K562 (cell line): ENCODE measurements around the gene CD248. TPM values are rescaled to one million over a fixed set of nuclear protein-coding genes. Genes with fewer than 3 reads are reported as not detected.

Source experiments
- ATF6 ChIP-seq: sonication (generic); formaldehyde crosslinking; IDR thresholded peaks from 2 replicates; pipeline ENCODE4 v1.4.0; 2020; ENCODE audit warnings: mild to moderate bottlenecking, missing genetic modification reagents
- FOXK1 ChIP-seq: sonication (generic); formaldehyde crosslinking; IDR thresholded peaks from 2 replicates; pipeline ENCODE4 v1.8.0; 2022; ENCODE audit warnings: missing genetic modification reagents, mild to moderate bottlenecking, borderline replicate concordance
- GATA2 ChIP-seq: sonication (generic); formaldehyde crosslinking; IDR thresholded peaks from 2 replicates; pipeline ENCODE4 v1.4.0; 2020; ENCODE audit warnings: mild to moderate bottlenecking, missing genetic modification reagents
- HDAC2 ChIP-seq: fragments of 450-650 bp; IDR thresholded peaks from 2 replicates; pipeline ENCODE4 v1.6.1; 2016; ENCODE audit warnings: mild to moderate bottlenecking
- HES1 ChIP-seq: fragments of 450-650 bp; IDR thresholded peaks from 2 replicates; pipeline ENCODE4 v1.6.1; 2016; ENCODE audit warnings: low read depth, mild to moderate bottlenecking, moderate library complexity
- HMBOX1 ChIP-seq: sonication (generic); IDR thresholded peaks from 2 replicates; pipeline ENCODE4 v1.6.1; 2016
- ILK ChIP-seq: fragments of 450-650 bp; IDR thresholded peaks from 2 replicates; pipeline ENCODE4 v1.6.1; 2016; ENCODE audit warnings: missing genetic modification characterization, low read depth, mild to moderate bottlenecking, missing compliant biosample characterization, moderate library complexity, borderline replicate concordance
- KLF10 ChIP-seq: fragments of 250-450 bp; sonication (Bioruptor Pico); IDR thresholded peaks from 2 replicates; pipeline ENCODE4 v1.6.1; 2021; ENCODE audit warnings: matching md5 sums
- MCM2 ChIP-seq: fragments of 450-650 bp; IDR thresholded peaks from 2 replicates; pipeline ENCODE4 v1.6.1; 2017; ENCODE audit warnings: low read depth, mild to moderate bottlenecking
- NCOR1 ChIP-seq: fragments of 450-650 bp; IDR thresholded peaks from 2 replicates; pipeline ENCODE4 v1.6.1; 2016; ENCODE audit warnings: mild to moderate bottlenecking, moderate library complexity
- NONO ChIP-seq, 2 experiments: fragments of 200-400 bp in 1 of 2; fragments of 450-650 bp in 1 of 2; formaldehyde crosslinking in 1 of 2; IDR thresholded peaks; 2 replicates each; pipeline ENCODE4 v1.6.1; 2017; ENCODE audit warnings: low read depth in 2 of 2, mild to moderate bottlenecking in 2 of 2, moderate library complexity in 2 of 2, low read length in 1 of 2
- POLR2A ChIP-seq: fragments of 450-650 bp; conservative IDR thresholded peaks from 2 replicates; pipeline ENCODE4 v1.6.1; 2016
- PRDM10 ChIP-seq: fragments of 450-650 bp; IDR thresholded peaks from 2 replicates; pipeline ENCODE4 v1.6.1; 2018; ENCODE audit not compliant: partially characterized antibody
- RHOXF2B ChIP-seq: fragments of 250-450 bp; sonication (Bioruptor Pico); conservative IDR thresholded peaks from 2 replicates; pipeline ENCODE4 v1.5.1; 2021
- TCF15 ChIP-seq: fragments of 250-450 bp; sonication (Bioruptor Pico); IDR thresholded peaks from 2 replicates; pipeline ENCODE4 v1.8.0; 2022; ENCODE audit warnings: moderate library complexity, mild to moderate bottlenecking, inconsistent platforms
- TEAD1 ChIP-seq, 2 experiments: fragments of 450-650 bp in 1 of 2; sonication (generic) in 1 of 2; formaldehyde crosslinking; IDR thresholded peaks; 2 replicates each; pipeline versions ENCODE4 v1.4.0 to v1.8.0; 2020 to 2022; ENCODE audit warnings: mild to moderate bottlenecking in 2 of 2, missing genetic modification reagents in 1 of 2
- TFAP4 ChIP-seq: sonication (generic); formaldehyde crosslinking; IDR thresholded peaks from 2 replicates; pipeline ENCODE4 v1.8.0; 2022; ENCODE audit warnings: missing genetic modification reagents, mild to moderate bottlenecking, moderate library complexity, borderline replicate concordance
- TGIF2 ChIP-seq: sonication (generic); formaldehyde crosslinking; IDR thresholded peaks from 2 replicates; pipeline ENCODE4 v1.8.1; 2022; ENCODE audit warnings: mild to moderate bottlenecking, missing genetic modification reagents, moderate library complexity
- ZNF551 ChIP-seq: fragments of 250-450 bp; sonication (Bioruptor Pico); IDR thresholded peaks from 2 replicates; pipeline ENCODE4 v1.5.0; 2021; ENCODE audit warnings: mild to moderate bottlenecking, moderate library complexity
- ZNF561 ChIP-seq: fragments of 450-650 bp; formaldehyde crosslinking; conservative IDR thresholded peaks from 2 replicates; pipeline ENCODE4 v1.4.0; 2020; ENCODE audit warnings: mild to moderate bottlenecking, moderate library complexity
- polyA plus RNA-seq, 8 experiments: library from polyadenylated mRNA; depleted of rRNA in 4 of 8; stranded (reverse) in 5 of 8; unstranded in 3 of 8; fragments of >200 nt; fragmentation: Nextera tagmentation in 2 of 8; fragmentation: Illumina TruSeq in 1 of 8; extraction: Ambion mirVana in 2 of 8; extraction: Trizol in 1 of 8; gene quantifications; 2 replicates each; pipeline versions ENCODE4 v1.2.1 to v1.2.3, GENCODE V29; 2011 to 2014; ENCODE audit warnings: inconsistent platforms in 1 of 8, missing spikeins in 1 of 8
- total RNA-seq, 7 experiments: library from RNA; depleted of rRNA in 6 of 7; stranded (reverse); fragments of >200 nt in 6 of 7; fragmentation: Illumina TruSeq in 2 of 7; extraction: Trizol in 2 of 7; gene quantifications; 2 replicates each; pipeline versions ENCODE4 v1.2.1 to v1.2.3, GENCODE V29; 2011 to 2021; ENCODE audit warnings: low replicate concordance in 1 of 7

Gene CD248
- total and polyA plus RNA-seq, 9 of the 15 experiments (the other 6 are each of a cell fraction or from before 2014, with no cell fraction given), result 0.09 TPM; not detected in 8

GRCh38 chr11:66359662-66360087, 42.8 kb upstream of the CD248 start (continued):
- TF ChIP-seq KLF10 (CRISPR knock-in tag) (no peak), ATF6 (CRISPR knock-in tag) (no peak), HES1 (no peak), TFAP4 (CRISPR knock-in tag) (no peak), ZNF561 (CRISPR knock-in tag) (no peak), POLR2A (peak; percentile 57), FOXK1 (CRISPR knock-in tag) (no peak), TCF15 (CRISPR knock-in tag) (no peak), PRDM10 (peak; percentile 49), NCOR1 (0 out of 2 replicates have a peak, but pooled peaks have one; percentile 5), ZNF551 (CRISPR knock-in tag) (no peak), TEAD1 (CRISPR knock-in tag; IDR thresholded peaks at IDR 0.05) (no peak), RHOXF2B (CRISPR knock-in tag) (no peak), HMBOX1 (no peak), TGIF2 (CRISPR knock-in tag) (no peak), MCM2 (no peak), ILK (tag) (no peak), GATA2 (no peak), NONO (IDR thresholded peaks at IDR 0.05; ENCODE audit: low read depth in 2 of 2, low read length in 1 of 2) (no peak), HDAC2 (no peak)
